Heart left ventricle (tissue), 16 donors: ENCODE results near the gene DIAPH3. TPM values are rescaled to one million over a fixed set of nuclear protein-coding genes. Genes with fewer than 3 reads are reported as not detected.

Source experiments
- ATAC-seq, 4 donors: fragments of 200-7000 bp; cut with Tn5 transposase; one replicate each; pipeline ENCODE4 v1.9.1; 2020 to 2022; ENCODE audit warnings: moderate library complexity in 4 of 4, mild to moderate bottlenecking in 3 of 4, moderate number of reproducible peaks in 1 of 4
- DNase-seq, 5 donors: peaks; one replicate each; pipeline ENCODE4 v3.0.0-alpha.2; 2020
- H3K27ac ChIP-seq, 12 donors: fragments of 200-600 bp; sonication (generic) in 4 of 12; one replicate each; pipeline versions ENCODE4 v1.5.0 to v1.8.0; 2016 to 2022; ENCODE audit warnings: mild to moderate bottlenecking in 2 of 12
- H3K27me3 ChIP-seq, 9 donors: fragments of 200-600 bp; sonication (generic) in 2 of 9; one replicate each; pipeline versions ENCODE4 v1.5.1 to v1.8.0; 2016 to 2022; ENCODE audit warnings: mild to moderate bottlenecking in 3 of 9
- H3K36me3 ChIP-seq, 9 donors: fragments of 200-600 bp; sonication (generic) in 2 of 9; one replicate each; pipeline versions ENCODE4 v1.5.0 to v1.8.0; 2018 to 2022; ENCODE audit warnings: mild to moderate bottlenecking in 2 of 9
- H3K4me1 ChIP-seq, 12 donors: fragments of 200-600 bp; sonication (generic) in 4 of 12; one replicate each; pipeline versions ENCODE4 v1.5.0 to v1.8.0; 2016 to 2022; ENCODE audit warnings: mild to moderate bottlenecking in 3 of 12
- H3K4me3 ChIP-seq, 12 donors: fragments of 200-600 bp; sonication (generic) in 4 of 12; one replicate each; pipeline versions ENCODE4 v1.5.0 to v1.8.0; 2017 to 2022; ENCODE audit warnings: mild to moderate bottlenecking in 9 of 12, moderate library complexity in 4 of 12
- H3K9me3 ChIP-seq, 12 donors: fragments of 200-600 bp; sonication (generic) in 4 of 12; one replicate each; pipeline versions ENCODE4 v1.5.0 to v1.8.0; 2016 to 2022; ENCODE audit warnings: mild to moderate bottlenecking in 1 of 12
- CTCF ChIP-seq, 12 donors: fragments of 200-600 bp; sonication (generic) in 4 of 12; IDR thresholded peaks; one replicate each; pipeline versions ENCODE4 v1.5.0 to v1.8.0; 2018 to 2022; ENCODE audit warnings: antibody characterized with exemption in 12 of 12, mild to moderate bottlenecking in 5 of 12
- POLR2A ChIP-seq, 2 donors: fragments of 450-650 bp; IDR thresholded peaks; one replicate each; pipeline ENCODE4 v1.6.1; 2017; ENCODE audit warnings: antibody characterized with exemption in 2 of 2, mild to moderate bottlenecking in 2 of 2, moderate library complexity in 2 of 2
- WGBS, 4 donors: extraction: QIAGEN DNeasy Blood & Tissue Kit in 2 of 4; methylation state at CpG; one replicate each; pipeline versions ENCODE4 v1.1.5 to v1.1.7; 2013 to 2018; 5-methylcytosine and 5-hydroxymethylcytosine counted together
- intact Hi-C, 10 donors: fragments of 100-400 bp; cut with DNase I; formaldehyde crosslinking; loops; one replicate each; pipeline versions ENCODE4 v1.11.1 to v1.14.2; 2022
- polyA plus RNA-seq, 2 donors: library from polyadenylated mRNA; stranded (reverse); fragments of 200-250 nt; gene quantifications; one replicate each; pipeline ENCODE4 v1.2.3, GENCODE V29; 2013
- total RNA-seq, 9 donors: library from RNA; depleted of rRNA in 2 of 9; stranded (reverse); fragments of >200 nt in 2 of 9; fragmentation: NEBNext Ultra II Directional in 3 of 9; extraction: Animal tissue kit (Norgen Biotek cat#: 25700) in 3 of 9; gene quantifications; one replicate each; pipeline versions ENCODE4 v1.1.0 to v1.2.4, GENCODE V29; 2016 to 2023
- donor health status: ischemic (EF 13 %, LVEDD 7.1; RV severe dilation, severe dysfunction).
- donor health status: healthy with polysubstance abuse.
- donor health status: DM: no; HTN: yes; CAD: no.
- donor health status: DM: no; HTN: no; CAD: no.
- donor health status: ischemic (EF 25% LVEDD 6.9; RV normal size, moderate dysfunction).
- donor health status: ischemic (EF 25% LVEDD 5.7; RV mildly dilated, moderate dysfunction).
- donor health status: healthy.
- donor health status: DM: yes; HTN: yes; CAD: no.
- donor health status: ischemic (EF 35%, LVEDD 5.7; RV mildly dilated, moderate dysfunction).
- donor health status: nonischemic (EF 11% LVEDD 7.7; RV severe dilation, severe dysfunction).
- donor health status: DM: yes; HTN: yes; CAD: no.
- donor health status: PGD.
- donor health status: ischemic (EF 29% LVEDD 5.4; RV normal size, mild dysfunction).
- donor health status: nonischemic (EF 23%, LVEDD 6.1; RV moderate dilation, normal function).

Gene DIAPH3
- total and polyA plus RNA-seq, 11 donors = 0.03 to 3.2 (median 0.19) TPM

GRCh38 chr13:60120617-60121336 lies 43.0 kb downstream of the DIAPH3 start:
- WGBS, 4 donors = 93 to 98% (median 96%) methylated on average over 6 of the region's 6 CpGs
- no peak for TF ChIP-seq CTCF (IDR thresholded peaks at IDR 0.05)
- no peak for TF ChIP-seq POLR2A (IDR thresholded peaks at IDR 0.05)
- intact Hi-C loops = no loop called here
- Histone ChIP-seq H3K4me3 (no peak overlapping the region), H3K27me3 (no peaks in the 10 kb centered on the region), H3K9me3 (peaks cover 0 to 4% (median 0%) of the 10 kb centered on the region in 12 donors), H3K27ac (no peak overlapping the region), H3K36me3 (no peaks in the 10 kb centered on the region), H3K4me1 (no peaks in the 10 kb centered on the region)
- DNase-seq (no peak), ATAC-seq (no peak)

GRCh38 chr13:60118696-60119400 lies 44.9 kb downstream of the DIAPH3 start:
- H3K36me3 ChIP-seq = no peaks in the 10 kb centered on the region
- no peaks in the 10 kb centered on the region for H3K4me1 ChIP-seq
- peaks cover 0 to 10% (median 1%) of the 10 kb centered on the region in 12 donors for H3K9me3 ChIP-seq
- intact Hi-C loops = no loop called here
- ATAC-seq = no peak
- H3K27ac ChIP-seq = no peak overlapping the region
- TF ChIP-seq POLR2A (IDR thresholded peaks at IDR 0.05) (no peak), CTCF (IDR thresholded peaks at IDR 0.05) (no peak)
- no peak overlapping the region for H3K4me3 ChIP-seq
- H3K27me3 ChIP-seq = no peaks in the 10 kb centered on the region
- no peak for DNase-seq
- 76 to 83% (median 81%) methylated on average over 4 to 5 of the region's 5 CpGs for WGBS, 4 donors

- no peaks in the 10 kb centered on the region for H3K36me3 ChIP-seq
- WGBS, 4 donors = 93 to 98% (median 95%) methylated on average over 1 of the region's 1 CpG
- intact Hi-C loops = no loop called here
- no peak for TF ChIP-seq POLR2A (IDR thresholded peaks at IDR 0.05)
- no peak for TF ChIP-seq CTCF (IDR thresholded peaks at IDR 0.05)
- ATAC-seq (no peak), DNase-seq (no peak)
- no peaks in the 10 kb centered on the region for H3K27me3 ChIP-seq
- no peak overlapping the region for H3K27ac ChIP-seq
- H3K4me1 ChIP-seq = no peaks in the 10 kb centered on the region
- peaks cover 0 to 10% (median 1%) of the 10 kb centered on the region in 12 donors for H3K9me3 ChIP-seq
- H3K4me3 ChIP-seq = no peak overlapping the region
These were observed 49.2 kb downstream of the DIAPH3 start for GRCh38 chr13:60114499-60115028.

GRCh38 chr13:60112771-60113170 lies 51.0 kb downstream of the DIAPH3 start:
- Histone ChIP-seq H3K9me3 (peaks cover 0 to 10% (median 0%) of the 10 kb centered on the region in 12 donors), H3K4me3 (no peak overlapping the region), H3K27ac (no peak overlapping the region), H3K27me3 (no peaks in the 10 kb centered on the region), H3K4me1 (no peaks in the 10 kb centered on the region), H3K36me3 (no peaks in the 10 kb centered on the region)
- WGBS, 4 donors = 90 to 100% (median 94%) methylated on average over 1 of the region's 1 CpG
- intact Hi-C loops = no loop called here
- TF ChIP-seq CTCF (IDR thresholded peaks at IDR 0.05) (no peak), POLR2A (IDR thresholded peaks at IDR 0.05) (no peak)
- no peak for DNase-seq
- no peak for ATAC-seq
